ENCODE measurements around the gene MICAL3. TPM values are rescaled to one million over a fixed set of nuclear protein-coding genes. Genes with fewer than 3 reads are reported as not detected.
"Not testable (repeated sequence)": the region's sequence is repeated elsewhere in the genome, so short reads cannot be mapped to it uniquely, and the experiment has no call there.

MICAL3 gene
- total RNA-seq, 1 donor from 2014 or later = 103 TPM

DNA sequence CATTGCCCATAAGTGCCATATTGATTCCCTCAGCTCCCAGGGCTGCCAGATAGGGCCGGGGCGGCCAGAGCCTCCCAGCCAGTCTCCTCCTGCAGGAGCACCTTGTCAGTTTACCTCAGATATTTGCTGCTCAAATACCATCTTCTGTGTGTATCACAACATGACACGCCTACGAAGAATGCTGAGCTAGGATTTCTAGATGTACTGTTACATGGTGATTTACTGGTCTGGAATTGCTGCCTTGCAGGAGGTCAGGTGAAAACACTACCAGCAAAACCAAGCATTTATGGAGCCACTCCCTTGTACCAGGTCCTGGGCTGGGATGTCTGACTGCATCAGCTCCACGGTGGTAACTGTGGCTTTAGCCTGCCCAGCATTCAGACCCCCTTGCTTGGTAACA lies 11.8 kb downstream of the MICAL3 start:
- Mint-ChIP-seq H3K27ac (no peak overlapping the region), H3K4me3 (no peak overlapping the region), H3K4me1 (no peaks in the 10 kb centered on the region), H3K27me3 (ENCODE audit: low read depth) (no peaks in the 10 kb centered on the region), H3K36me3 (no peaks in the 10 kb centered on the region), H3K9me3 (no peaks in the 10 kb centered on the region)
- DNase-seq (ENCODE audit: low spot score in 2 of 2, unreplicated experiment in 2 of 2) = no peak
- TF ChIP-seq, protein P1, sequence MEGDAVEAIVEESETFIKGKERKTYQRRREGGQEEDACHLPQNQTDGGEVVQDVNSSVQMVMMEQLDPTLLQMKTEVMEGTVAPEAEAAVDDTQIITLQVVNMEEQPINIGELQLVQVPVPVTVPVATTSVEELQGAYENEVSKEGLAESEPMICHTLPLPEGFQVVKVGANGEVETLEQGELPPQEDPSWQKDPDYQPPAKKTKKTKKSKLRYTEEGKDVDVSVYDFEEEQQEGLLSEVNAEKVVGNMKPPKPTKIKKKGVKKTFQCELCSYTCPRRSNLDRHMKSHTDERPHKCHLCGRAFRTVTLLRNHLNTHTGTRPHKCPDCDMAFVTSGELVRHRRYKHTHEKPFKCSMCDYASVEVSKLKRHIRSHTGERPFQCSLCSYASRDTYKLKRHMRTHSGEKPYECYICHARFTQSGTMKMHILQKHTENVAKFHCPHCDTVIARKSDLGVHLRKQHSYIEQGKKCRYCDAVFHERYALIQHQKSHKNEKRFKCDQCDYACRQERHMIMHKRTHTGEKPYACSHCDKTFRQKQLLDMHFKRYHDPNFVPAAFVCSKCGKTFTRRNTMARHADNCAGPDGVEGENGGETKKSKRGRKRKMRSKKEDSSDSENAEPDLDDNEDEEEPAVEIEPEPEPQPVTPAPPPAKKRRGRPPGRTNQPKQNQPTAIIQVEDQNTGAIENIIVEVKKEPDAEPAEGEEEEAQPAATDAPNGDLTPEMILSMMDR (IDR thresholded peaks at IDR 0.05; ENCODE audit: unreplicated experiment) = no peak

DNA sequence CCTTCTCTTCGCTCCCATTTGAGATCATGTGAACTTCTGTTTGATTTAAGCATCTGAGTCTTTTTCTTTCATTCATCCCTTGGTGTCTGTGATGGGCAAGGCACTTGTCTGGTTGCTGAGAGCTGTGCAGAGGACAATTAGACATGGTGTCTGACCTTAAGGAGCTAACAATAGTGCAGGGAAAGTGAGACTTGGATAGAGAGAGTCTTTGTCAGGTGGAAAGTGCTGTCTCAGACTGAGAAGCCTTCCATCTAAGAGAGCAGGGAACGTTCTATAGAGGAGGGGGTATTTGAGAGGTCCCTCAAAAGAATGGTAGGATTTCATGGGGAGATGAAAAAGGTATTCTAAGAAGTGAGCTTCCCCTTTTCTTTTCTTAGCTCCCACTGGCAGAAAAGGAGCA lies 14.1 kb downstream of the MICAL3 start:
- TF ChIP-seq, protein P1 (IDR thresholded peaks at IDR 0.05; ENCODE audit: unreplicated experiment) = no peak
- H3K36me3 Mint-ChIP-seq = no peaks in the 10 kb centered on the region
- no peak overlapping the region for H3K27ac Mint-ChIP-seq
- no peaks in the 10 kb centered on the region for H3K9me3 Mint-ChIP-seq
- DNase-seq (ENCODE audit: low spot score in 2 of 2, unreplicated experiment in 2 of 2) = no peak
- no peak overlapping the region for H3K4me3 Mint-ChIP-seq
- no peaks in the 10 kb centered on the region for H3K27me3 Mint-ChIP-seq (ENCODE audit: low read depth)
- peaks cover 1% of the 10 kb centered on the region for H3K4me1 Mint-ChIP-seq

DNA sequence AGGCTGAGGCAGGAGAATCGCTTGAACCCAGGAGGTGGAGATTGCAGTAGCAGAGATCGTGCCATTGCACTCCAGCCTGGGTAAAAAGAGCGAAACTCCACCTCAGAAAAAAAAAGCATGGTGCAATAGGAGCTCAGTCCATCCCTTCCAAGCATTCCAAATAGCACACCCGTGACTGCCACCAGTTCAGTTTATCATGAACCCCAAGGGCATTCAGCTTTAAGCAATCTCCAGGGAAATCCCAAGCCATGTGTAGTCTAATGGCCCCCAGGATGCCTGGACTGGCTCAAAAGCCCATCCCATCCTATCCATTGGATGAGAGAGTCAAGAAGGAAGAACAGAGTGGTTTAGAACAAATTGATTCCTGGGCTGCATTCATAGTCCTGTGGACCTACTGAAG lies 16.2 kb downstream of the MICAL3 start:
- DNase-seq (ENCODE audit: low spot score in 2 of 2, unreplicated experiment in 2 of 2) = no peak
- H3K27ac Mint-ChIP-seq = no peak overlapping the region
- H3K9me3 Mint-ChIP-seq = no peaks in the 10 kb centered on the region
- TF ChIP-seq, protein P1 (IDR thresholded peaks at IDR 0.05; ENCODE audit: unreplicated experiment) = no peak
- H3K27me3 Mint-ChIP-seq (ENCODE audit: low read depth) = no peaks in the 10 kb centered on the region
- peaks cover 3% of the 10 kb centered on the region for H3K4me1 Mint-ChIP-seq
- no peak overlapping the region for H3K4me3 Mint-ChIP-seq
- H3K36me3 Mint-ChIP-seq = no peaks in the 10 kb centered on the region

DNA sequence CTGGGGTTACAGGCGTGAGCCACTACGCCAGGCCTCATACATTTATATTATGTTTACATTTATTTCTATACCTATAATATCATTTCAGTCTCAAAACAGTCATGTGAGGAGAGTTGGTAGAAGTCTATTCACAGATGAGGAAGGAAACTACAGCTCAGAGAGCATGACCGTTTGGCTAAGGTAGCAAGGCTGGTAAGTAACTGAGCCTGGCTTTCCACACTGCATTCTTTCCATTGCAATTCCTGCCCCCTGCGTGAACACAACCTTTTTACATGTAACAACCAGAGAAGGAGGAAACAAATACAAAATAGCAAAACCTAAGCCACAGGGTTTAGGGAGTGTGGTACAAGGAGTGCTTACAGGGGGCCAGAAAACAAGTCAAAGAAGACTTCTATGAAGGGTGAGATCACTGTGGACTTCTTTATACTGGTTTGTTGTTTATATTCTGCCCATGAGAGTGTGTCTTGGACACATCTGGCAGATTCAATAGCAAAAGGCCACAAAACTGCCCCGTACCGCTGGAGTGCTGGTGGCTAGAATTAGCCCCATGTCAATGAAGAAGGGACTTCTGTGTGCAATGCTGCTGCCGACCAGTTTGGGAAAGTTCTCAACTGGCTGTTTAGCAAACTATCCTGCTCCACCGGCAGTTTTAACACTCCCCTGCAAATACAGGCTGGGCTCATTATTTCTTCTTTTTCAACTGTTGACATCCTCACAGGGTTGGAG lies 19.0 kb downstream of the MICAL3 start:
- Mint-ChIP-seq H3K9me3 (no peaks in the 10 kb centered on the region), H3K4me1 (peaks cover 4% of the 10 kb centered on the region), H3K27me3 (ENCODE audit: low read depth) (no peaks in the 10 kb centered on the region), H3K27ac (no peak overlapping the region), H3K36me3 (no peaks in the 10 kb centered on the region), H3K4me3 (no peak overlapping the region)
- TF ChIP-seq, protein P1 (IDR thresholded peaks at IDR 0.05; ENCODE audit: unreplicated experiment) = no peak
- DNase-seq (ENCODE audit: low spot score in 2 of 2, unreplicated experiment in 2 of 2) = no peak

DNA sequence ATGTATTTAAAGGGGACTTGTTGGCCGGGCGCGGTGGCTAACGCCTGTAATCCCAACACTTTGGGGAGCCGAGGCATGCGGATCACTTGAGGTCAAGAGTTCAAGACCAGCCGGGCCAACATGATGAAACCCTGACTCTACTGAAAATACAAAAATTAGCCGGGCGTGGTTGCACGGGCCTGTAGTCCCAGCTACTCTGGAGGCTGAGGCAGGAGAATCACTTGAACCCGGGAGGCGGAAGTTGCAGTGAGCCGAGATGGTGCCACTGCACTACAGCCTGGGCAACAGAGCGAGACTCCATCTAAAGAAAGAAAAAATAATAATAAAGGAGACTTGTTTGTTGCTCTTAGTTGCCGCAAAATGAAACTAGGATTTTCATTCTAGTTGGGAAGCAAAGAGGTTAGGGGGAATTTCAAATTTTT lies 22.5 kb downstream of the MICAL3 start:
- H3K27ac Mint-ChIP-seq = peak overlapping the region; percentile 99
- not testable (repeated sequence) for H3K27me3 Mint-ChIP-seq (ENCODE audit: low read depth)

DNA sequence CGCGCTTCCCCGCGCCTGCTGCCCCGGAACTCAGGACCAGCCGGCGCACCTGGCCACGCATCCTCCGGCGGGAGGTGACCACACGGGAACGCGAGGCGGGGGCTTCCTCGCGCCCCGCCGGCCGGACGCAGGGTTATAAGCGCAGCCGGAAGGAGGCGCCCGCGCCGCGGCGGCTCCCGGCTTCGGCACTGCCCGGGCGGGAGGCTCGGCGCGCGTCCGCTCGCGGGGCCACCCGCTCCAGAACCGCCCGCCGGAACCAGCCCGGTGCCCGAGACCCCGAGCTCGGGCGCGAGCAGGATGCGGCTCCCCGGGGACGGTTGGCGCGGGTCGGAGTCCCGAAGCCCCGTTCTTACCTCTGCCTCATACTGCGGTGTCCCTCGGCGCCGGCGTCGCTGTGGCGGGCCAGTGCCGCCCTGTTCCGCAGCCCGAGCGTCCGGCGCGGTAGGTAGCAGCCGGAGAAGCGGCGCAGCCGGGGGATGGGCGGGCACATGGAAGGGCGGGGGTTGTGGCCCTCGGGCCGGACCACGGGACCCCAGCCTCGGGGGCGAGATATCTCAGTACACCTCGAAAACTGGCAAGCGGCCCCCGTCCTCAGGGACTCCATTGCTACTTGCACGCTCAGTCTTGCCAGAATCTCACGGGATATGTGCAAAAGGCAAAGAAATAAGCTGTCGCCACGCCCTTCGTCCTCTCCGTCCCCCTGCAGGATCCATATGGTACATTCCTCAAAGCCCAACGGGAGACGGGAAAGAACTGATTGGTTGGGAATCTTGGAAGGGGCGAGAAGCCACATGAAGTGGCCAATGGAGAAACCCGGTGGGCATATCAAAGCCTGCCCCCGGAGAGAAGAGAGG lies 23.1 kb downstream of the MICAL3 start:
- H3K9me3 Mint-ChIP-seq = no peaks in the 10 kb centered on the region
- no peaks in the 10 kb centered on the region for H3K36me3 Mint-ChIP-seq
- peak overlapping the region; percentile 86 for H3K4me3 Mint-ChIP-seq
- peak overlapping the region; percentile 99 for H3K27ac Mint-ChIP-seq
- peaks cover 12% of the 10 kb centered on the region for H3K4me1 Mint-ChIP-seq
- peak; percentile 73 to 87 for DNase-seq (ENCODE audit: low spot score in 2 of 2, unreplicated experiment in 2 of 2)
- TF ChIP-seq, protein P1 (IDR thresholded peaks at IDR 0.05; ENCODE audit: unreplicated experiment) = peak; percentile 46
- H3K27me3 Mint-ChIP-seq (ENCODE audit: low read depth) = no peaks in the 10 kb centered on the region

More for the DNA sequence above, 22.5 kb downstream of the MICAL3 start:
- Mint-ChIP-seq H3K4me1 (peaks cover 12% of the 10 kb centered on the region), H3K4me3 (peak overlapping the region; percentile 86)
- not testable (repeated sequence) for DNase-seq (ENCODE audit: low spot score in 2 of 2, unreplicated experiment in 2 of 2); H3K36me3 Mint-ChIP-seq; H3K9me3 Mint-ChIP-seq

All from mesothelial cell of epicardium (in vitro differentiated cells).